Measurements from ENCODE around the gene EFNB2. TPM values are rescaled to one million over a fixed set of nuclear protein-coding genes. Genes with fewer than 3 reads are reported as not detected.

The EFNB2 gene
- total RNA-seq, 1 donor from 2014 or later: 14.6 TPM

DNA sequence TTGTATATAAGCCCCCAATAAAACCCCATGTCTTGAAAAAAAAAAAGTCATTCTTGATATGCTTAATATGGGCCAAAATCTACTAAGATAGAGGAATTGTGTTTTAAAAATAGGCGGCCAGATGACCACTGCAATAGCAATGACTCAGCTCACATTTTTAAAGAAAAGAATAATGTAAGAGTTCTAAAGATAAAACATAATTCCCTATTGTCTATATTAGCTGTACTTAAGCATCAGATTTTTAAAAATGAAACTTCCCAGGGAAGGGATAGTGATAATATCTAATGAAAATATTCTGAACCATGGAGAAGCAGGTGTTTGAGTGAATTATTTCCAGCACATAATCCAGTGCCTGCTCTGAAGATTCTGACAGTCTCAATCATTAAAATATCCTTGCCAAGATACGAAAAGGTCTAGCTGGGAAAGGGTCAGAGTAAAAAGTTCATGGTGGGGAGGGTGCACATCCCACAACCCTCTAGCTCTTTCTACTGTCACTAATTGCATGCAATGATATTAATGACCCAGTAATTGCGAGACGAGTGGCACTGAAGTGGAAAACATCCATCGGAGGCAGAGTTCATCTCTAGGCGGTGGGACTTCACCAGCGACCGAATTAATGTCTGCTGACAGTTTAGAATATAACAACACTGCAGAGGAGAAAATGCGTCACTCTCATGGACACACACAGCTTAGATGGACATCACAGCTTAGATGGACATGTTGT is 31.6 kb downstream of the EFNB2 start:
- no peak overlapping the region for H3K4me3 ChIP-seq (ENCODE audit: low read length in 3 of 3)
- no peaks in the 10 kb centered on the region for H3K9me3 ChIP-seq (ENCODE audit: control insufficient read depth in 3 of 3, low read length in 3 of 3)
- no peaks in the 10 kb centered on the region for H3K36me3 ChIP-seq (ENCODE audit: control insufficient read depth in 3 of 3, insufficient read depth in 3 of 3, low read length in 3 of 3)
- H3K27me3 ChIP-seq (ENCODE audit: control insufficient read depth in 3 of 3, insufficient read depth in 3 of 3, low read length in 3 of 3): no peaks in the 10 kb centered on the region
- H3K4me1 ChIP-seq (ENCODE audit: control insufficient read depth in 3 of 3, insufficient read depth in 3 of 3, low read length in 3 of 3): peaks cover 11 to 21% (median 16%) of the 10 kb centered on the region in 3 donors
- H3K9ac ChIP-seq (ENCODE audit: low read depth in 1 of 3, low read length in 3 of 3): no peak overlapping the region
- H3K27ac ChIP-seq (ENCODE audit: low read depth, low read length): no peak overlapping the region

DNA sequence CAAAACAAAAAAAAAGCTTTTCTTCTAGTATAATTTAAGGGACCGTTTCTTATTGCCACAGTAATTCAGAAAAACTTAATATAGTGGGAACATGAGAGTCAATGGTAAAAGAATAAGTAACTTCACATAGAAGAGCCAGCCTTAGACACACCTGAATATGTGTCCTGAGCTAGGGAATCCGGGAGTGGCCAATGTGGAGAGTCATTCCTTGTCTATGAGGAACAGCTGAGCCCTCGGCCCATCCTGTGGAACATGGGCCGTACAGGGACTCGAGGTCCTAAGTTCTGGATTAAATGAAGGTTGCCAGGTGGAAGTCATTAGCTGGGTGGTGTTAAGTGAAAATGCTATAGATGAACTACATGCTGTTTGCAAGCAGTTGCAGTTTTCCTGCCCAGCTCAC is 32.2 kb downstream of the EFNB2 start:
- no peak overlapping the region for H3K27ac ChIP-seq (ENCODE audit: low read depth, low read length)

GRCh38 chr13:106500445-106500844 is 35.0 kb downstream of the EFNB2 start:
- Histone ChIP-seq H3K4me1 (ENCODE audit: control insufficient read depth in 3 of 3, insufficient read depth in 3 of 3, low read length in 3 of 3) (peaks cover 26 to 39% (median 32%) of the 10 kb centered on the region in 3 donors), H3K9ac (ENCODE audit: low read depth in 1 of 3, low read length in 3 of 3) (no peak overlapping the region), H3K9me3 (ENCODE audit: control insufficient read depth in 3 of 3, low read length in 3 of 3) (no peaks in the 10 kb centered on the region), H3K4me3 (ENCODE audit: low read length in 3 of 3) (no peak overlapping the region), H3K36me3 (ENCODE audit: control insufficient read depth in 3 of 3, insufficient read depth in 3 of 3, low read length in 3 of 3) (no peaks in the 10 kb centered on the region), H3K27me3 (ENCODE audit: control insufficient read depth in 3 of 3, insufficient read depth in 3 of 3, low read length in 3 of 3) (no peaks in the 10 kb centered on the region), H3K27ac (ENCODE audit: low read depth, low read length) (no peak overlapping the region)

More for the DNA sequence above, 32.2 kb downstream of the EFNB2 start:
- Histone ChIP-seq H3K36me3 (ENCODE audit: control insufficient read depth in 3 of 3, insufficient read depth in 3 of 3, low read length in 3 of 3) (no peaks in the 10 kb centered on the region), H3K9ac (ENCODE audit: low read depth in 1 of 3, low read length in 3 of 3) (no peak overlapping the region), H3K4me3 (ENCODE audit: low read length in 3 of 3) (no peak overlapping the region), H3K27me3 (ENCODE audit: control insufficient read depth in 3 of 3, insufficient read depth in 3 of 3, low read length in 3 of 3) (no peaks in the 10 kb centered on the region), H3K9me3 (ENCODE audit: control insufficient read depth in 3 of 3, low read length in 3 of 3) (no peaks in the 10 kb centered on the region), H3K4me1 (ENCODE audit: control insufficient read depth in 3 of 3, insufficient read depth in 3 of 3, low read length in 3 of 3) (peaks cover 15 to 22% (median 21%) of the 10 kb centered on the region in 3 donors)

DNA sequence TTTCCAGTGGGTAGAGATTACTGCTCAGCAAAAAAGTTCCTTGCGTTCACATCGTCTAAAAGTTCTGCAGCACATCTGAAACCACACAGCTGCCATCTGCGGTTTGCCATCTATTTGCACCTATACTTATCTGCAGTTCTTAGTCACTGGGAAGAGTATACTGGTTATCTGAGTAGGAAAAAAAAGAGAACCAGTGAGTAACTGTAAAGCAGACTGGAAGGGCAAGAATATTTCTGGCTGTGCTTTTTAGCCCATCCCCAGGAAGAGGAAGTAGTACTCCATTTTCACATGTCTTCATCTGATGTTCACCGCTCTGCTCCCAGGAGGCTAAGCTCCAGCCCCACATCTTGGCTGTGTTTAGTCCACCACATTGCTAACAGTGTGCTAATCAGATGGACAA is 35.6 kb downstream of the EFNB2 start:
- Histone ChIP-seq H3K27ac (ENCODE audit: low read depth, low read length) (peak overlapping the region; percentile 17), H3K4me1 (ENCODE audit: control insufficient read depth in 3 of 3, insufficient read depth in 3 of 3, low read length in 3 of 3) (peaks cover 26 to 39% (median 32%) of the 10 kb centered on the region in 3 donors)

GRCh38 chr13:106499113-106499512 is 36.3 kb downstream of the EFNB2 start:
- Histone ChIP-seq H3K27me3 (ENCODE audit: control insufficient read depth in 3 of 3, insufficient read depth in 3 of 3, low read length in 3 of 3) (no peaks in the 10 kb centered on the region), H3K36me3 (ENCODE audit: control insufficient read depth in 3 of 3, insufficient read depth in 3 of 3, low read length in 3 of 3) (peaks cover 0 to 4% (median 0%) of the 10 kb centered on the region in 3 donors), H3K4me1 (ENCODE audit: control insufficient read depth in 3 of 3, insufficient read depth in 3 of 3, low read length in 3 of 3) (peaks cover 21 to 37% (median 26%) of the 10 kb centered on the region in 3 donors), H3K9me3 (ENCODE audit: control insufficient read depth in 3 of 3, low read length in 3 of 3) (no peaks in the 10 kb centered on the region), H3K9ac (ENCODE audit: low read depth in 1 of 3, low read length in 3 of 3) (no peak overlapping the region), H3K4me3 (ENCODE audit: low read length in 3 of 3) (no peak overlapping the region), H3K27ac (ENCODE audit: low read depth, low read length) (peak overlapping the region; percentile 20)

More for the DNA sequence above, 35.6 kb downstream of the EFNB2 start:
- H3K9ac ChIP-seq (ENCODE audit: low read depth in 1 of 3, low read length in 3 of 3): peak overlapping the region in 1 of 3 donors; percentile 50
- no peaks in the 10 kb centered on the region for H3K27me3 ChIP-seq (ENCODE audit: control insufficient read depth in 3 of 3, insufficient read depth in 3 of 3, low read length in 3 of 3)
- no peaks in the 10 kb centered on the region for H3K9me3 ChIP-seq (ENCODE audit: control insufficient read depth in 3 of 3, low read length in 3 of 3)
- H3K36me3 ChIP-seq (ENCODE audit: control insufficient read depth in 3 of 3, insufficient read depth in 3 of 3, low read length in 3 of 3): no peaks in the 10 kb centered on the region
- H3K4me3 ChIP-seq (ENCODE audit: low read length in 3 of 3): peak overlapping the region in 1 of 3 donors; percentile 19

DNA sequence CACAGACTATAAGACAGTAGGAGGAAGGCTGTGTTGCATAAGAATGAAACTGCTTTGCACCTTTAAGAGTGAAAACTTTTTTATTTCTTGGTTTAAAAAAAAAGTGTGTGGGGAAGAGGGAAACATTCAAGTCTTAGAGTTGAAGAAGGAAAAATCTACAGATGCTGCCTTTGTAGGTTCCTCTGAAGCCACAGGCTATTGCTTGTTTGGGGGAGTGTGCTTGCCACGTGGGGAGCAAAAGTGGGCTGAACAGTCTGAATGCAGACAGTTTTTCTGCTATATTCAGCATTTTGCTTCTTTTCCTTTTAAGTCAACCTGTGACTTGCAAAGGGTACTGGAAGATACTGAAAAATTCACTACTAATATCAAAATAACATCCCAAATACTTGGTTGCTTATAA is 36.9 kb downstream of the EFNB2 start:
- Histone ChIP-seq H3K4me3 (ENCODE audit: low read length in 3 of 3) (no peak overlapping the region), H3K36me3 (ENCODE audit: control insufficient read depth in 3 of 3, insufficient read depth in 3 of 3, low read length in 3 of 3) (peaks cover 0 to 5% (median 1%) of the 10 kb centered on the region in 3 donors), H3K27ac (ENCODE audit: low read depth, low read length) (peak overlapping the region; percentile 20), H3K4me1 (ENCODE audit: control insufficient read depth in 3 of 3, insufficient read depth in 3 of 3, low read length in 3 of 3) (peaks cover 19 to 35% (median 24%) of the 10 kb centered on the region in 3 donors), H3K9me3 (ENCODE audit: control insufficient read depth in 3 of 3, low read length in 3 of 3) (no peaks in the 10 kb centered on the region), H3K9ac (ENCODE audit: low read depth in 1 of 3, low read length in 3 of 3) (peak overlapping the region in 2 of 3 donors; percentile 0 to 6), H3K27me3 (ENCODE audit: control insufficient read depth in 3 of 3, insufficient read depth in 3 of 3, low read length in 3 of 3) (no peaks in the 10 kb centered on the region)

DNA sequence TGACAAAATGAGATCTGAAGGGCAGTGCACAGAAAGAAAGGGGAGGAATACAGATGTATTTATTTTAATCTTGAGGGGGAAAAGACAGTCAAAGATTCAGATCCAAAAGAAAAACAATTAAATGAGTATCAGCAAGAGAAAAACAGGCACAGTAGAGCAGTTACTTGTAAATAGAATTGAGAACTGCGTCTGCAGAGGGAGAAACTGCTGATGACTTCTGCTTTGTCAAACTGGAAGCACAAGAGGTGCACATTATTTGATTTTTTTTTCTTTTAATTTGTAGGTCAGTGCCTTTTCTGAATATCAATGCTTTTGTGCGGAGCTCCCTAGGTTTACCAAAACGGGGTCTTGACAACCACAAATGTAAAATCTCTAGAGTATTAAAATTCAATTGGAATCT is 37.3 kb downstream of the EFNB2 start:
- Histone ChIP-seq H3K36me3 (ENCODE audit: control insufficient read depth in 3 of 3, insufficient read depth in 3 of 3, low read length in 3 of 3) (peaks cover 2 to 9% (median 5%) of the 10 kb centered on the region in 3 donors), H3K27ac (ENCODE audit: low read depth, low read length) (no peak overlapping the region), H3K27me3 (ENCODE audit: control insufficient read depth in 3 of 3, insufficient read depth in 3 of 3, low read length in 3 of 3) (no peaks in the 10 kb centered on the region), H3K9ac (ENCODE audit: low read depth in 1 of 3, low read length in 3 of 3) (peak overlapping the region in 1 of 3 donors; percentile 0), H3K4me1 (ENCODE audit: control insufficient read depth in 3 of 3, insufficient read depth in 3 of 3, low read length in 3 of 3) (peaks cover 19 to 33% (median 20%) of the 10 kb centered on the region in 3 donors), H3K4me3 (ENCODE audit: low read length in 3 of 3) (no peak overlapping the region), H3K9me3 (ENCODE audit: control insufficient read depth in 3 of 3, low read length in 3 of 3) (no peaks in the 10 kb centered on the region)

DNA sequence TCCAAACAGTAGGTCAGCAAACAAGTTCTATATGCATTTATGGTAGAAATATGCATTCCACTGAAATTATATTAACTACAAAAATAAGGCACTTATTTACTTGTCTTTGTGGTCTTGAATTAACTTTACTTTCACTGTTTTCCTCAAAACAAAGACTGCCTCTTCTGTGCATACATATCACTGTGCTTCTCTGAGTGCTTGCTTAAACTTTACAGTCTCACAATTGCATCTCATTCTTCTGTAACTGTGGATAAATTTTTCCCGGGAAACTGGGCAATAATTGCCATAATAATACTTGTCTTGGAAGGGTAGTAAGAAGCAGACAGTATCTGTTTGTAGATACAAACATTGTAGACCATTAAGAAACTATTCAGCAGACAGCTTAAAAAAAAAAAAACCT is 38.4 kb downstream of the EFNB2 start:
- no peak overlapping the region for H3K4me3 ChIP-seq (ENCODE audit: low read length in 3 of 3)

GRCh38 chr13:106496072-106496997 is 39.1 kb downstream of the EFNB2 start:
- peak overlapping the region in 2 of 3 donors; percentile 25 to 36 for H3K4me3 ChIP-seq (ENCODE audit: low read length in 3 of 3)
- H3K9me3 ChIP-seq (ENCODE audit: control insufficient read depth in 3 of 3, low read length in 3 of 3): no peaks in the 10 kb centered on the region
- H3K27me3 ChIP-seq (ENCODE audit: control insufficient read depth in 3 of 3, insufficient read depth in 3 of 3, low read length in 3 of 3): no peaks in the 10 kb centered on the region
- H3K4me1 ChIP-seq (ENCODE audit: control insufficient read depth in 3 of 3, insufficient read depth in 3 of 3, low read length in 3 of 3): peaks cover 19 to 36% (median 20%) of the 10 kb centered on the region in 3 donors
- H3K9ac ChIP-seq (ENCODE audit: low read depth in 1 of 3, low read length in 3 of 3): peak overlapping the region in 2 of 3 donors; percentile 44 to 46
- peaks cover 14 to 23% (median 18%) of the 10 kb centered on the region in 3 donors for H3K36me3 ChIP-seq (ENCODE audit: control insufficient read depth in 3 of 3, insufficient read depth in 3 of 3, low read length in 3 of 3)
- H3K27ac ChIP-seq (ENCODE audit: low read depth, low read length): peak overlapping the region; percentile 55

More for the DNA sequence above, 38.4 kb downstream of the EFNB2 start:
- Histone ChIP-seq H3K4me1 (ENCODE audit: control insufficient read depth in 3 of 3, insufficient read depth in 3 of 3, low read length in 3 of 3) (peaks cover 19 to 36% (median 20%) of the 10 kb centered on the region in 3 donors), H3K27ac (ENCODE audit: low read depth, low read length) (peak overlapping the region; percentile 55), H3K27me3 (ENCODE audit: control insufficient read depth in 3 of 3, insufficient read depth in 3 of 3, low read length in 3 of 3) (no peaks in the 10 kb centered on the region), H3K9ac (ENCODE audit: low read depth in 1 of 3, low read length in 3 of 3) (peak overlapping the region in 2 of 3 donors; percentile 44 to 46), H3K9me3 (ENCODE audit: control insufficient read depth in 3 of 3, low read length in 3 of 3) (no peaks in the 10 kb centered on the region), H3K36me3 (ENCODE audit: control insufficient read depth in 3 of 3, insufficient read depth in 3 of 3, low read length in 3 of 3) (peaks cover 13 to 19% (median 16%) of the 10 kb centered on the region in 3 donors)

All from skeletal muscle tissue (tissue), 4 donors.